NOMO-1 treated with dmso at 0.1 percent for 144 hours (cell line): ENCODE measurements around the gene ZFPL1.

Source experiments
- DNase-seq: peaks from one replicate; lab custom pipeline; 2025; ENCODE audit not compliant: unreplicated experiment; lab: John Stamatoyannopoulos, UW

Gene ZFPL1

GRCh38 chr11:65089621-65090020, 5.6 kb downstream of the ZFPL1 start:
- no peak for DNase-seq

GRCh38 chr11:65090628-65091027, 6.6 kb downstream of the ZFPL1 start:
- no peak for DNase-seq

GRCh38 chr11:65095427-65095826, 11.4 kb downstream of the ZFPL1 start:
- no peak for DNase-seq

- peak; percentile 92 for DNase-seq
Observed at GRCh38 chr11:65095974-65096806, 12.2 kb downstream of the ZFPL1 start, which contains the start of gene VPS51. Gene VPS51 (plus strand): TSS chr11:65096214. CDS start chr11:65096251, 37 bp downstream.

GRCh38 chr11:65096926-65097325, 12.9 kb downstream of the ZFPL1 start:
- DNase-seq = no peak

GRCh38 chr11:65100674-65101350, 16.8 kb downstream of the ZFPL1 start:
- no peak for DNase-seq

GRCh38 chr11:65102142-65103095, 18.4 kb downstream of the ZFPL1 start:
- DNase-seq = no peak

GRCh38 chr11:65103476-65103875, 19.5 kb downstream of the ZFPL1 start:
- DNase-seq = no peak

GRCh38 chr11:65104628-65105027, 20.6 kb downstream of the ZFPL1 start:
- no peak for DNase-seq

GRCh38 chr11:65107078-65107477, 23.1 kb downstream of the ZFPL1 start:
- no peak for DNase-seq

- DNase-seq = no peak
Observed at GRCh38 chr11:65107751-65108468, 23.9 kb downstream of the ZFPL1 start.

- no peak for DNase-seq
Observed at GRCh38 chr11:65108469-65109123, 24.6 kb downstream of the ZFPL1 start.

GRCh38 chr11:65109231-65110198, 25.5 kb downstream of the ZFPL1 start:
- no peak for DNase-seq

GRCh38 chr11:65110354-65110861, 26.4 kb downstream of the ZFPL1 start:
- DNase-seq = peak; percentile 74

- DNase-seq = no peak
Observed at GRCh38 chr11:65111159-65111743, 27.2 kb downstream of the ZFPL1 start.

- DNase-seq = peak; percentile 78
Observed at GRCh38 chr11:65111744-65112545, 27.9 kb downstream of the ZFPL1 start, which contains the start of gene TM7SF2. Gene TM7SF2 (plus strand): TSS chr11:65111872. CDS start chr11:65112016, 144 bp downstream.
